GM18519 (cell line): Measurements from ENCODE around the gene IFRD2.
"Not testable (repeated sequence)": the region's sequence is repeated elsewhere in the genome, so short reads cannot be mapped to it uniquely, and the experiment has no call there.

ENCODE experiments used
- ATAC-seq: cut with Tn5 transposase; IDR thresholded peaks from one replicate; pipeline ENCODE4 v1.9.1; 2021; ENCODE audit warnings: mild to moderate bottlenecking, moderate library complexity; ENCODE audit not compliant: unreplicated experiment, low FRiP score

IFRD2 gene

DNA sequence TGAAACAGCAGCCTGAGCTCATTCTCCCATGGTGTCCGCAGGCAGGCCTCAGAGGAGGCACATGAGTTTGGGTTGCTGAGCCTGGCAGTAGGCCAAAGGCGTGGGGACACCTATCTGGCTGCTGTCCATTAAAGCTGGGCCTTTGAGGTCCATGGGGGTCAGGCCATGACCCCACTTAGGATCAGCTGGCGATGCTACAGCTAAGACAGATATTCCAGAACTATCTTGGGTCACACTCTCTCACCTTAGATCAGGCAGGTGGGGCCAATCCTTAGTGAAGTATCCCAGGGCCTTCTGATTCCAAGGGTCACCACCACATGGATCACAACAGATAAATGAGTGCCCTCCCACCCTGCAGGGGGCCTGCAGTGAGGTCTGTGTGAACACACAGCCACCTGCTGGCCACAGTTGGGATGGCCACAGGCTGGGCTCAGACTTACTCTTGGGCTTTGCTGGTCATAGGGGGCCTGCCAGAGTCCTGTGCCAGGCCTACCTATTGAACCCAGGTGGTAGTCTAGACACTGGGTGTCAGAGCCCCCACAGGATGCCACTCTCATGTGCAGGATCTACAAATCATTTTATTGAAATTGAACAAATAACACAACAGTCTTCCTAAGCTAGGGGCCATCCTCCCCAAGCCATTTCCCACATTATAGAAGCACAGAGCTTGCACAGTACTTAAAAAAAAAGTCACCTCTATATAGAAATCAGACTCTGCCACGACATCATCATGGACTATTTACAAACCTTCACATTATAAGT is 32.3 kb upstream of the IFRD2 start:
- ATAC-seq = no peak

DNA sequence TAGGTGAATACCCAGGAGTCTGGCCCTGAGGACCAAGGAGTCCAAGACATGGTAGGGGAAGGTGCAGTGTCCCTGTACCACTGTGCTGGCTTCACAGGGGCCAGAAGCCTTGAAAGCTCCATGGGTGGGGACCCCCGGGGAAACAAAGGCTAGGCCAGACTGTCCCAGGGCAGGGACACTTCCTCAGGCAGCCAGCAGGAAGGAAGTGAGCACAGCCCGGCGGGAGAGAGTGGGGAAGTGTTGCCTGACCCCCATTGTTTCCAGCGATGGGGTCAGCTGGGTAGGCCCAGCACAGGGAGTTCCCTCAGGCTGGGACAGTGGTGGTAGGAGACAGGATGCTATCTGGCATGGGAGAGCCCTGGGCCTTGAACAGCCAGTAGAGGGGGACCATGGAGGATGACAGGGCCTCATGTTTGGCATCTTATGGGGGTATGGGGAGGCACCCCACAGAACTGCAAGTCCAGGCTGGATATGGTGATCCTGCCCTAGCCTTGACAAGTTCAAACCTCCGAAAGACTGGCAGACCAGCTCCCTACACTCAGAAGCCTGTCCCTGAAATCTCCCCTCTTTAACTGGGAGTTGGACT is 31.5 kb upstream of the IFRD2 start:
- ATAC-seq = no peak

DNA sequence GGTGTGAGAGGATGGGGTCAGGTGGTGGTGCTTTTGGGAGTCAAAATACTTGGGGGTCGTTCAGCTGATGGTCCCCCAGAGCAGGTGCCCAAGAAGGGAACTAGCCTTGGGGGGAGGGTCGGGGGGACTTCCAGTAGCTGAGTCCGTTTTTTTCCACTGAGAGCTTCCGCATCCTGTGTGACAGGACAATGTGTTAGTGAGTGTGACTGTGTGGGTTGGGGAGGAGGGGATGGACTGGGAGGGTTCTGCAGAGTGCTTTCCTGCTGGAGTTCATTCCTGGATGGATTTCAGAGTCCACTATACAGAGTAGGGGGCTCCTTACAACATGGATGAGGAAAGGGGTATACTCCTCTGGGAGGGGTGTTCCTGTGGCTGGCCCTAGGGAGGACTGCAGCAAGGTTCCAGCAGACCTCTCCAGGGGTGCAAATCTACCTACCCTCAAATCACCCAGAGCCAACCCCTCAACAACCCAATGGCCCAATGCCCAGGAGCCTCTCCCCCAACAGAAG is 30.9 kb upstream of the IFRD2 start:
- no peak for ATAC-seq

DNA sequence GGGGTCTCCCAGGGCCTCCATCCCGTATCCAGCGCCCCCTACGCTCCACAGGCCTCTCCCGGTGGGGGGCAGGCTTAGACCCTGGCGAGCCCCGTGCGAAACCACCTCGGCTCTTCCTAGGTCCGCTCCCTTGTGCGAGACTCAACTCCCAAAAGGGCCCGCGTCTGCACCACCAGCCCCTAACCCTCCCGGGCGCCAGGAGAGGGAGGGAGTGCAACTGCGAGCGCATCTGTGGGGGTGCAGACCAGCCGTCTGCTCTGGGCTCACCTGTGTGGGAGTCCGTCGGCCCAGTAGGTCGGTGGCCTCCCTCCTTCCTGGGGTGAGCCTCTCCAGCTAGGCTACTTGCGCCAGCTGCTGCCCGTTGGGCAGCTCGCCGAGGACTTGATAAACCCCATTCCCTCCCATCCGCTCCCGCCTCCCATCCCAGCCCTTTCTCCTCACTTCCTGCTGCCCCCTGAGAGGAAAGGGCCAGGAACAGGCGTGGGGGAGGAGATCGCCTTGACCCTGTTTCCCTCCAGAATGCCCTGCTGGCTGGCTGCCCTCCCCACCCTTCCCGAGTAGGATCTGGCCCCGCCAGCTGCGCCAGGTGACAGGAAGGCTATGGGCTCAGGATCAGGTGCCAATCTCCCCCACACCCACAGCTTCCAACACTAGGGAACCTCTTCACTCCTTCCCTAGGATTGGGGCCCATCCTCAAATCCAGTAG is 30.3 kb upstream of the IFRD2 start, which contains the start of gene HYAL2:
Gene HYAL2 (minus strand): TSS at position 360 of the 706 bp plus-strand sequence. CDS start 2,256 bp downstream, outside the sequence.
- ATAC-seq = no peak

DNA sequence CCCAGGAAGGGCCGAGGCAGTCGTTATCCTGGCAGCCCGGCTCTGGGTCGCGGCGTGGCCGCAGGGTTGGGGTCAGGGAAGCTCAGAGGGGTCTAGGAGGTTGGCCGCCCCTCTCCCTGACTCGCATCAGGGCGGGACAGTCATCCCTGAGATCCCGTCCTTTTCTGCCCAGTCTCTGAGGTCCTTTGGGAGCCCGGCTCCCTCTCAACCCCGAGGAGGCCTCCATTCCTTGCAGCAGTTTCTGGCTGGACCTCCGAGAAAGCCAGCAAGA is 29.8 kb upstream of the IFRD2 start:
- ATAC-seq = no peak

DNA sequence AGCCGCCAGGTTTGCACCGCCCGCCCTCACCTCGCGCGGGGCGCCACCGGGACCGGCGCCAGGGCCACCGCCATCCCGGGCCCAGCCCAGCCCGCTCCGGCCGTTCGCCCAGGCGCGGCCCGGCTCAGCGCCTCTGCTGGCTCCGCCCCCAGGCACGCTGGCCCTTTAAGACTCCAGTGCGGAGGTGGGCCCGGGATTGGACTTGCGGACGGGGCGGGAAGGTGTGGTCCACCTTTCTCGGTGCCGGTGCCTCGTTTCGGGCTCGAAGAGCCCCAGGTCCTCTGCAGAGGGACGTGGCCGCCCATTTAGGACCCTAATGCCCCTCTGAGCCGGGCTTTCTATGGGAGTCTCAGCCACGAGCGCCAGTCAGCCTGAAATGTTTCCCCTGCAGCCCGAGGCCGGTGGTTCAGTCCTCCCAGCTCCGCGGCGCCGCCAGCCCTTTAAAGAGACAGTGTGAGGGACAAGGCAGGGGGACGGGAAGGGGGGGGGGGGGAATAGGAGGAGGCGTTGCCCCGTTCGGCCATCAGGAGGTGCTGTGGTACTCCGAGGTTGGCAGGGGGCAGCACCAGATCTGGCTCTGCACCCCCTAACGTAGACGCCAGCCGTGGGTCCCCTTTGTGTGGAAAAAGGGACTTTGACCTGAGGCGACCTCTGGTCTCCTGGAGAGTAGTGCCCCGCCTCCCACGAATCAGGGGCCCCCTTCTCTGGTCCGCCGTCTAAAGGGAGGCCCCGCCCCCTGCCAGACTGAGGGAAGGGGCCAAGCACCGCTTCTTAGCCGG is 29.3 kb upstream of the IFRD2 start:
- ATAC-seq = no peak

DNA sequence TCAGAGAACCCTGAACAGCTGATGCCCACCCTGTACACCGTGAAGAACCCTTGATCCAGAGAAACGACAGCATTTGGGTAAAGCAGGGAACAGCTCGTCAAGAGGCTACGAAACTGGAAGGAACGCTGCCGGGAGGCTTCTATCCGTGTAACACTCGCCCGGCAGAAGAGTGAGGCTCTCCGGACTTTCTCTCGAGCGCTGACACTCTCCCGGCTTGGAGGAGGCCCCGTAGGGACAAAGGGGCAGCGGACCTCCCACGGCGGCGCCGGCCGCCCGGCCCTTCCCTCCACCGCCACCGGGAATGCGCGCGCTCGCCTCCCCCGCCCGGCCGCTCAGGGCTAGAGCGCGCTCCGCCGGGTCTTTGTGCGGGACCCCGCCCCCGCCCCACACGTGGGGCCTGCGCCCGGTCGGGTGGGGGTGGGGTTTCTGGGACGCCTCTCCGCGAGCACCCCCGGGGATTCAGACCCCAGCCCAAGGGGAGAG is 28.7 kb upstream of the IFRD2 start:
- ATAC-seq = no peak

DNA sequence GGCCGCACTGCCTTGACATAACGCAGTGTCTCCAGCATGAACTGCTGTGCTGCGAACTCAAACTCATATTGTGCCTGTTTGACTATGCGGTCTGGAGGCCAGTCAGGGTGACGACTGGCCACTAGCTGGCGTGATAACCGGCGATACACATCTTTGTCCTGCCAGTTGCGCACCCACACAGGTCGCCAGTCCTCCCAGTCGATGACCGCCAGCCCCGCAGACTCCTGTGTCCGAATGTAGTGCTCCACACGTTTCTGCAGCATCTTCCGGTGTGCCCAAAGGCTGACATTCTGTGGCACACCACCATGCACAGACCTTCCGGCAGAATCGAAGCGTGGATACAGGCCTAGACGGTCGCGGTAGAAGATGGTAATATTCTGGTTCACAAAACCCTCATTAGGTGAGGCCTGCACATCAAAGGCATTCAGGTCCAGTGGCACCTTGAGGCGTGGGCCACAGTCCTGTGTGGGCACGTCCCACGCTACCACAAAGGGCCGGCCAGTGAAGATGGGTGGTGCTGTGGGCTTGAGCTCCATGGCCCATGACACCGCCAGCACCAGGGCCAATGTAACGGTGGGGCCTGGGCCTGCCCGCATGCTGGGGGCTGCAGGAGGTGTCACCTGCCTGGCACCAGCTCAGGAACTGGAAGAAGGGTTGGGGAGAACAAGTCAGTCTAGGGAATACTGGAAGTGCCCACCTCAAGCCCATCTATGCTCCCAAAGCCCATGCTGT is 27.8 kb upstream of the IFRD2 start:
- ATAC-seq = no peak

DNA sequence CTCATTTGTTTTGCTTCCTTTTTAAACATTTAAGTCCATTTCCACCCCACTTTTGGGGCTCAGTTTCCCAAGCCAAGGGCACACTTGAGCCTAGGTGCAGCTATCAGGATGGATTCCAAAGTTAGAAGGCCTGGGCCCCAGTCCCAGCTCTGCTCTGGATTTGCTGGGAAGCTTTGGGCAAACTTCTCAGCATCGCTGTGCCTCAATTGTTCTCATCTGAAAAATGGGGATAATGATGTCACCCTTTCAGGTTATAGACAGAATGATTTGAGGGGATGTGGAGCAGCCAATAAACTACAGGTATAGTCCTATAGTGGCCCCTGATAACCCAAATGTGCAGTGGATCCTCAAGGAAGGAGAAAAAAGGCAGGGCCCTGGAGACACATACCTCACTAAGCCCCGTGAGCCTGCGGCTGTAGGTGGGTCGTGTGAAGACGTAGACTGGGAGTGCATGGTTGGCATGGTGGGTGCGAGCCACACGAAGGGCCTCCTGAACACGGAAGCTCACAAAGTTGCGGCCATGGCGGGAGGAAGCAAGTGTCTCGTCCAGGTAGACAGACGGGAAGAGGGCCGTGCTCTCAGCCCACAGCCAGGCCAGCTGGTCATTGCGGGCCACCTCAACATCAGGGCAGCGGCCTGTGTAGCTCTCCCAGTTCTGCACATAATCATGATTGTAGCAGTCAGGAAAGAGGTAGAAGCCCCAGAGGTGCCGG is 27.1 kb upstream of the IFRD2 start:
- no peak for ATAC-seq

DNA sequence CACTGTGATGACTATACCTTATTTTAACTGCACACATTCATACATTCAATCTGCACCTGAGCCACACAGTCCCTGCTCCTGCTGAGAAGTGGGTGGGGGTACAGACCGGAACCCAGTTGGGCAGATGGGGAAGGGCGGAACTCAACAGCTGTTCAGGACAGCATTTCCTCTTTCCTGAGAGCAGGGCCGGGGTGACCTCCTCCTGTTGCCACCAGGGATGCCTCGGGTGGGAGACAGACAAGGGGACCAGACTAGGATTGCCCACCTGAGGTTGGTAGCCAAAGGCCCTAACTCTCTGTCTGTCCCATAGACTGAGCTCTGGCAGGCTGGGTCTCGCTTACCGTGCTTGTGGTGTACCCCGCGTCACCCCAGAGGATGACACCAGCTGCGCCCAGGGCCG is 26.4 kb upstream of the IFRD2 start:
- no peak for ATAC-seq

DNA sequence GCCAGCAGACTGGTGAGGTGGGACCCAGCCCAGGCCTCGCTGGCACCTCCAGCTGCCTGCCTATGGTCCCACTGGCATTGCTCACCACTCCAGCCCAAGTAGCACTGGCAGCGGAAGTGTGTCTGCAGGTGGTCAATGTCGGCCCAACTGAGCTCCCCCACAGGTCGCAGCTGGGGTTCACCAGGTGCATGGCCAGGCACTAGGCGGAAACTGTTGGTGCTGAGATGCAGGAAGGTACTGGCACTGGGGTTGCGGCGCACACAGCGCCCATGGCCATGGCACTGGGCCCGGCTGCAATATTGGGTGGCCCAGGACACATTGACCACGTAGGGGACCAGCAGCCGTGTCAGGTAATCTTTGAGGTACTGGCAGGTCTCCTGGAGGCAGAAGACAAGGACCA is 25.9 kb upstream of the IFRD2 start:
- no peak for ATAC-seq

DNA sequence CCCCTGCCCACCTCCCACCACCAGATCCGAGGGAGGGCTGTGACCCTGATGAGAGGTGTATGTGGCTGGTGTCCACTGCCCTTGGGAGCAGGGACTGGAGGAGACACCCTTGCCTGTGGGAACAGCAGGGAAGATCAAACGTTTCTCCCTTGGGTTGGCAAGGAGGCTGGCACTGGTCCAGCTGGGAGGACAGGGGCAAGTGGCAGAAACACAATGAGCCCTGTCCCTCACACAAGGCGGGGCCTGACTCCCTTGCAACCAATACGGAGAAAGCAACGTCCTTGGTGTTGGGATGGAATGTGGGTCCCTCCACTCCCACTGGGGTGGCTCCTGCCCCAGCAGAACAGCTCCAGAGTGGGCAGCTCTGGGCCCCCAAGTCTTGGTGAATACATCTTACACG is 25.1 kb upstream of the IFRD2 start:
- no peak for ATAC-seq

DNA sequence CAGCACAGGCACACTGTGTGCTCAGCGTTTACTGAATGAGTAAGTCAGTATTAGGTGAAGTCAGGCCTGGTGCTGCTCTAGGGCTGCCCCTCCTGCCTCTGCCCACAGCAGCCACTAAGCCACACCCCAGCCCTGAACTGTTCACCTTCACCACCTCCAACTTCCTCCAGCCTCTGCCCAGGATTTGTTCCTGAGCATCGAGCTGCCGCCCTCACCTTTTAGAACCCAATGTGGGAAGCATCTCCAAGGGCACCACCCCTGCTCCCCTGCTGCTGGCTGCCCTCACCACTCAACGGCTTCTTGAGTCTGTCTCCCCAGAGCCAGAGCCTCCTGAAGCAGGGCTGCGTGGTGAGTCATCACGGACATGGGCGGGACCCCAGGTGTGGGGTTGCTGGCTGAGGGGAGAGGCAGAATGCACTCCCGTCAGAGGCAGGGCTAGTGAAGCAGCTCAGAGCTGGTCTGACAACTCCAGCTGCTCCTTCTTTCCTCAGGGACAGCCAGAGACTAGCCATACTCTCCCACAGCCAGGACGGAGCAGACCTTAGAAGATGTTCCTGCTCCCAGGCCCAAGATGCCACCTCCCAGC is 24.5 kb upstream of the IFRD2 start:
- ATAC-seq = no peak

DNA sequence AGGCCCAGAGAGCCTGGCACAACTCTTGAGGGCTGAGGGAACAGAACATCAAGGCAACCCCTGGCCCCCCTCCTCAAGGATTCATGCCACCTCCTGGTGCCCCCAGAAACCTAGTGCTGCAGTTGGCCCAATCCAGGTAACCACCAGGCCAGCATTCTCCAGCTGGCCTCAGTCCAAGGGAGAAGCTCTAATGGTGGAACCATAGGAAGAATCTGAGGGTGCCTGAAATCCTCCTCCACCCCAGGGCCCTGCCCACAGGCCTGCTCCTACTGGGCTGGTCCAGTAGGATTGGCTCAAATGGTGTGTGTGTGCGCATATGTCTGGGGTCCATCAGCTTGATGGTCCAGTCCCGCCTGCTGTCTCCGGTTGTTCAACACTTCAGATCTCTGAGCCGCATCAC is 22.6 kb upstream of the IFRD2 start:
- no peak for ATAC-seq

DNA sequence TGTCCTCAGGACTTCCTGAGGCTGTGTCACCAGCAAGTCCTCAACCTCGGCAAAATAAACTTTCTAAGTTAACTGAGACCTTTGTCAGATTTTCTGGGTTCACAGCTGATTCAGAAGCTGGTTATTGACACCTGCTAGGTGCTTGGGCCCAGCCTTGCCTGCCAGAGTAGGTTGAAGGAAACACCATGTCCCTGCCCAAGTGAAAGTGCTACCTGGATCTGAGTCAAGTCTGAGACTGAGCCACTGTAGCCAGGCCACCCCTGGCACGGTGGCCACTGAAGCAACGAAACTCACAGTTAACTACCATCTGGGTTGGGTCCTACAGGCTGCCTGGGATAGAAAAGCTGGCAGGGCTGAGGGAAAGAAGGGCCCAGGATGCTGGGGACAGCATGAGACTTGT is 22.1 kb upstream of the IFRD2 start:
- no peak for ATAC-seq

DNA sequence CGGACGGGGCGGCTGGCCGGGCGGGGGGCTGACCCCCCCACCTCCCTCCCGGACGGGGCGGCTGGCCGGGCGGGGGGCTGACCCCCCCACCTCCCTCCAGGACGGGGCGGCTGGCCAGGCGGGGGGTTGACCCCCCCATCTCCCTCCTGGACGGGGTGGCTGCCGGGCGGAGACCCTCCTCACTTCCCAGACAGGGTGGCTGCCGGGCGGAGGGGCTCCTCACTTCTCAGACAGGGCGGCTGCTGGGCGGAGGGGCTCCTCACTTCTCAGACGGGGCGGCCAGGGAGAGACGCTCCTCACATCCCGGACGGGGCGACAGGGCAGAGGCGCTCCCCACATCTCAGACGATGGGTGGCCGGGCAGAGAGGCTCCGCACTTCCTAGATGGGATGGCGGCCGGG is 19.8 kb upstream of the IFRD2 start:
- ATAC-seq = not testable (repeated sequence)

DNA sequence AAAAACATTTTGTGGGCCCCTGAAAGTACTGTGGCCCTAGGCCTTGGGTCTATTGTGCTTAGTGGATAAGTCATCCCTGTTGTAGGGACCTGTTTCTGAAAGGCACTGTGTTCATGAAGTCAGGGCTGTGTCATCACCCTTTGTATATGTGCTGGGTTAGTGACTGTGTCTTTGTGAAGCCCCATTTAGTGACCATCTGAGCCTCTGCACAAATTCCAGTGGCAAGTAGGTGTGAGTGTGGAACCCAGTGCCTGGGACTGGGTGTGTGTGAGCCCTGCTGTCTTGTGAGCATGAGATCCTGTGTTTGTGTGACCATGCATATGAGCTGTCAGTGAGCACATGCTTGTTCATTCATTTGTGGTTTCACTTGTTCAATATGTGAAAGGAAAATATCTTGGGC is 12.4 kb upstream of the IFRD2 start:
- ATAC-seq = no peak

DNA sequence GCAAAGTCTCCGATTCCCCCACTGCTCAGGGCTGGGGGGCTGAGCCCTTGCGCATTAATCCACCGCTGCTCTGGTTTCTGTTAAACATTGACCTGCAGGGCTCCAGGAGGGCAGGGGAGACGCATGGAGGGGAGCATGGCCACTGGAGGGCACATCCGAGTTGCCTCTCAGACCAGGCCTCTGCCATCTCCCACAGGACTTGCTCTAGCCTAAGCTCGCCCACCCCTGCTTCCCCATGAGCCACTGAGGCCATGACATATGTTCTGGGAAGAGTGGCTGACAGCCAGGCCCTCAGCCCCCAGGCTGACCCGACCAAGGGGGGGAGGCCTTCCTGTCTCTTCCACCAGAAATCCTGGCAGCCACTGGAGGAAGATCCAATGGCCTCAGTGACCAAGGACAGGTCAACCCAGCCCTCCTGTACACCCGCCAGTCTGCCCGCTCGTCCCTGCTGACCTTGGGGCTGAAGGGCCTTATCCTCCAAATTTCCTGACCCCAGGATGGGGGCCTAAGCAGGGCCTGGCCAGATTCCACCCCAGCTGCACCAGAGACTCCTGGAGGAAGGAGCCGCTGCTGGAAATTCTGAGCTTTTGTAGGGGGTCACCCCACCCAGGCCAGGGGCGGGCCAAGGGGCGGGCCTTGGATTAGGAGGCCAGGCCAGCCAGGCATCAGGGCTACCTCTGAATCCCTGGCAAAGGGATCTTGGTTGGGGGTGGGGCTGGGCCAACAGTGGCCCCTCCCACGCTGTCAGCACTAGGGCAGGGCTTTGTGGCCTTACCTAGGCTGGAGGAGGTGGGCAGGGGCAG is 11.0 kb upstream of the IFRD2 start, which contains the start of gene HYAL1:
Gene HYAL1 (minus strand): TSS at position 562 of the 803 bp plus-strand sequence. CDS start 618 bp downstream, outside the sequence.
- no peak for ATAC-seq
